GM10266 (cell line): ENCODE data around the gene CLK2.

ENCODE experiments used
- DNase-seq: peaks from one replicate; pipeline ENCODE4 v3.0.0; 2012; ENCODE audit errors: extremely low spot score
- TF ChIP-seq, protein P1 (sequence below): IDR thresholded peaks from 2 replicates; pipeline ENCODE4 v1.5.1; 2012; ENCODE audit warnings: mild to moderate bottlenecking, low read depth; ENCODE audit not compliant: control insufficient read depth, insufficient read depth; ENCODE audit errors: missing control alignments

CLK2 gene

DNA sequence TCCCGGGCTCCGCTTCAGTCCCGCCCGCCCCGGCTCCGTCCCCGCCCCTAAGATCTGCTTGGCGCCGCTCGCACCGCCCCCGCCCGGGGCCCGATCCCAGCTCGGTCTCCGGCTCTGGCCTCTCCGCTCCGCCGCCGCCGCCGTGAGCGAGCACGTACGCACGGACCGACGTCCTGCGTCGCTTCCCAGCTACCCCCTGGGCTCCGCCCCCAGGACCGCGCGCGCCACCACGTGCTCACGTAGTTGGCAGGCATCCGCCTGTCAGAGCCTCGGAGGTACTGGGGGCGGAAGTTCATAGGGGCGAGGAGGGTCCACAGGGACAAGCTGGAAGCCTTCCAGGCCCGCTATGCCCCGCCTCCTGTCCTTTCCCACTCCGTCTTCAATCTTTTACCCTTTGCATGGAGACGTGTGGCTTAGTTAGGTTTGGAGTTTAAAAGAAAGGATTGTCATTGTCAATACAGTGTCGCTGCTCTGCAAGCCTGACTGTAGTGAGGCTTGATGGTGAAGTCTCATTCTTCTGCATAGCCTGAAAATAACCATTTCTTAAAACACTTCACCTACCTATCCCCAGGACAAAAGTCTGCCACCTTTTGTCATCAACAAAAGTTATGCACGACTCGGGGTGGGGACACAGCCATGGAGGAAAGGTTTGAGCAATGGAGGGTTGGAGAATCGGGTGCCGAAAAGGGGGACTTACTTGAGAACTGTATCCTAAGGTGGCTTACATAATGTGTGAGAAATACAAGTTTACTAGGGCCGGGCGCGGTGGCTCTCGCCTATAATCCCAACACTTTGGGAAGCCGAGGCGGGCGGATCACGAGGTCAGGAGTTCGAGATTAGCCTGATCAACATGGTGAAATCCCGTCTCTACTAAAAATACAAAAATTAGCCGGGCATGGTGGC lies at the start of gene CLK2:
TSS of gene CLK2 (minus strand) at position 162 of the 903 bp plus-strand sequence. CDS start 2,527 bp downstream, outside the sequence.
- TF ChIP-seq, protein P1, sequence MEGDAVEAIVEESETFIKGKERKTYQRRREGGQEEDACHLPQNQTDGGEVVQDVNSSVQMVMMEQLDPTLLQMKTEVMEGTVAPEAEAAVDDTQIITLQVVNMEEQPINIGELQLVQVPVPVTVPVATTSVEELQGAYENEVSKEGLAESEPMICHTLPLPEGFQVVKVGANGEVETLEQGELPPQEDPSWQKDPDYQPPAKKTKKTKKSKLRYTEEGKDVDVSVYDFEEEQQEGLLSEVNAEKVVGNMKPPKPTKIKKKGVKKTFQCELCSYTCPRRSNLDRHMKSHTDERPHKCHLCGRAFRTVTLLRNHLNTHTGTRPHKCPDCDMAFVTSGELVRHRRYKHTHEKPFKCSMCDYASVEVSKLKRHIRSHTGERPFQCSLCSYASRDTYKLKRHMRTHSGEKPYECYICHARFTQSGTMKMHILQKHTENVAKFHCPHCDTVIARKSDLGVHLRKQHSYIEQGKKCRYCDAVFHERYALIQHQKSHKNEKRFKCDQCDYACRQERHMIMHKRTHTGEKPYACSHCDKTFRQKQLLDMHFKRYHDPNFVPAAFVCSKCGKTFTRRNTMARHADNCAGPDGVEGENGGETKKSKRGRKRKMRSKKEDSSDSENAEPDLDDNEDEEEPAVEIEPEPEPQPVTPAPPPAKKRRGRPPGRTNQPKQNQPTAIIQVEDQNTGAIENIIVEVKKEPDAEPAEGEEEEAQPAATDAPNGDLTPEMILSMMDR = no peak
- DNase-seq = peak; percentile 97

GRCh38 chr1:155322571-155322952 lies 49.3 kb upstream of the CLK2 start:
- DNase-seq = no peak

DNA sequence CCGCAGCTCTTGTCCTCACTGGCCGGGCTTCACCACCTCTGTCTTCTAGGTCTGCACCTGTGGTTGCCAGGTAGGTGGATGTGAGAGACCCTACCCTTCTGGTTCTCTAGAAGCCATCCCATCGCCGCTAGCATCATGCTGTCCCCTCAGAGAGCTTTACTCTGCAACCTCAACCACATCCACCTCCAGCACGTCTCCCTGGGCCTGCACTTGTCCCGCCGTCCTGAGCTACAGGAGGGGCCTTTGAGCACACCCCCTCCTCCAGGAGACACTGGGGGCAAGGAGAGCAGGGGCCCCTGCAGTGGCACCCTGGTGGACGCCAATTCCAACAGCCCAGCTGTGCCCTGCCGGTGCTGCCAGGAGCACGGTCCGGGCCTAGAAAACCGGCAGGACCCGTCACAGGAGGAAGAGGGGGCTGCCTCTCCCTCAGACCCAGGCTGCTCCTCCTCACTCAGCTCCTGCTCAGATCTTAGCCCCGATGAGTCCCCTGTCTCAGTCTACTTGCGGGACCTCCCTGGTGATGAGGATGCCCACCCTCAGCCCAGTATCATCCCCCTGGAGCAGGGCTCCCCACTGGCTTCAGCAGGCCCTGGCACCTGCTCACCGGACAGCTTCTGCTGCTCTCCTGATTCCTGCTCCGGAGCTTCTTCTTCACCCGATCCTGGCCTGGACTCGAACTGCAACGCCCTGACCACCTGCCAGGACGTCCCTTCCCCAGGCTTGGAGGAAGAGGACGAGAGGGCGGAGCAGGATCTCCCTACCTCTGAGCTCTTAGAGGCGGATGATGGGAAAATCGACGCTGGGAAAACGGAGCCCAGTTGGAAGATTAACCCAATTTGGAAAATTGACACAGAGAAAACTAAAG lies 48.6 kb upstream of the CLK2 start:
- TF ChIP-seq, protein P1 = no peak
- DNase-seq = no peak

More at GRCh38 chr1:155322571-155322952, 49.3 kb upstream of the CLK2 start:
- TF ChIP-seq, protein P1 = no peak

DNA sequence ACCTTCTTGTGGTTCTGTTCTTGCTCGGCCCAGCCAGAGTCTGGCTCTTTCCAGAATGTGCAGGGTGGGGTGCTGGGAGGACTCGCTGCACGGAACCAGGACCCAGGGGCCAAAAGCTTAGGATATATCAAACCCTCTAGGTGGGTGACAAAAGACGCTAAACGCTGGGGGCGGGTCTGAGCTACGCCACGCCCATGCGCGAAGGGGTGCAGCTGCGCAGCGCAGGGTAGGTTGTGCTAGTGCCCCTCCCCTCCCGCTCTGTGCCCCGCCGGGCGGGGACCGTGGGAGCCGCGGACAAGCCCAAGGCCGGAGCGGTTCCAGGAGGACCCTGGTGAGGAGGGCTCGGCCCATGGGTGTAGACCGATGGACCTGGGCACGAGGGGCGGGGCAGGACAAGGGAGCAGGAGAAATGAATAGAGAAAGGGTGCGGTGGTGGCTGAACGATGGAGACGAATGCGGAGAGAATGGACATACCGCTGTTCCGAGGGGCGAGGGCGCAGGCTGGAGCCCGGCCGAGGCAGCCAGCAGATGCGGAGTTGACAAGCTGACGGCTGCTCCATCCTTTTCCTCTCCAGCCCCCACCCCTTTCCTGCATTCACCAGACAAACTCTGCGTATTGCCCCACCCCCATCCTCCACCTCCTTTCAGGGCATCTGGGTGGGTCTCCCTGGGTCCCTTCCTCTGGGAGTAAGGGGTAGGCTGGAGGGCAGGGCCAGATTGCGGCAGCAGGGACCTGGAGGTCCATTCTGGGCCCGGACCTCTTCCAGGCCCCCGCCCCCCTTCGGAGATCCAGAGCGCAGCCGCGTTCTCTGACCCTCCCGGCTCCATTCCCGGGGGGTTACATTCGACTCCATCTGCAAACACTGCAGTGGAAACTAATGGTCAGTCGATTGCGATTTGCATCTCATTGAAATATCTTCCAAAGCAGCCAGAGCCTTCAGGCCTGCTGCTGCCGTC lies 47.6 kb upstream of the CLK2 start, which contains the start of gene RUSC1:
TSS of gene RUSC1 (plus strand) at position 234 of the 957 bp plus-strand sequence. CDS start 880 bp downstream, outside the sequence.
- DNase-seq = peak; percentile 82
- TF ChIP-seq, protein P1 = no peak

DNA sequence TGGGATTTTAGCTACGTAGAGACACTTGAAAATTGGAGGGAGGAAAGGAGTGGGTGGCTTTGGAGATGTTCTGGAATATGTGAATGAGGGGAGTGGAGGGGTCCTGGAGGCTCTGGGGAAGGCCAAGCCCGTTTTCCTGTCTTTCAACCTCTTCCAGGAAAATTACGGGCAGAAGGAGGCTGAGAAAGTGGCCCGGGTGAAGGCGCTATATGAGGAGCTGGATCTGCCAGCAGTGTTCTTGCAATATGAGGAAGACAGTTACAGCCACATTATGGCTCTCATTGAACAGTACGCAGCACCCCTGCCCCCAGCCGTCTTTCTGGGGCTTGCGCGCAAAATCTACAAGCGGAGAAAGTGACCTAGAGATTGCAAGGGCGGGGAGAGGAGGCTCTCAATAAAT lies 46.9 kb upstream of the CLK2 start:
- no peak for DNase-seq
- TF ChIP-seq, protein P1 = no peak

DNA sequence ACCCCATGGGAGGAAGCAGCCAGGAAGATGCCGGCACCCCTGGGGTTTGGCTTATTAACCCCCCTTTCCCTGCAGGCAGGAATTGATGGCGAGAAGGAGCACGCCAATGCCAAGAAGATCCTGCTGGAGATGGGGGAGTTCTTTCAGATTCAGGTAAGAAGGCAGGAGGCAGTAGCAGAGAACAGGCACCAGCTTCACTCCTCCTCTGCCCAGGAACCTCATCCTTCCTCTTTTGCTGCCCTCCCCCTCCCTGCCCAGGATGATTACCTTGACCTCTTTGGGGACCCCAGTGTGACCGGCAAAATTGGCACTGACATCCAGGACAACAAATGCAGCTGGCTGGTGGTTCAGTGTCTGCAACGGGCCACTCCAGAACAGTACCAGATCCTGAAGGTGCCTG lies 46.2 kb upstream of the CLK2 start:
- no peak for DNase-seq
- TF ChIP-seq, protein P1 = no peak
